Tibial artery (tissue), 4 donors: ENCODE results near the gene UNC5CL.

Experiments used
- DNase-seq, 2 donors: peaks; one replicate each; pipeline ENCODE4 v3.0.0-alpha.2; 2019
- H3K27ac ChIP-seq, 2 donors: fragments of 200-600 bp; sonication (generic) in 1 of 2; 1 replicate in 1 of 2; 2 replicates in 1 of 2; pipeline ENCODE4 v1.5.1; 2018 to 2019; ENCODE audit warnings: mild to moderate bottlenecking in 1 of 2
- H3K27me3 ChIP-seq, 2 donors: fragments of 200-600 bp; sonication (generic) in 1 of 2; one replicate each; pipeline versions ENCODE4 v1.5.1 to v1.6.0; 2016 to 2019
- H3K36me3 ChIP-seq, 3 donors: fragments of 200-600 bp; sonication (generic) in 2 of 3; one replicate each; pipeline ENCODE4 v1.5.1; 2016 to 2019; ENCODE audit warnings: mild to moderate bottlenecking in 2 of 3
- H3K4me1 ChIP-seq, 4 donors: fragments of 200-600 bp; sonication (generic) in 2 of 4; 1 replicate in 3 of 4; 2 replicates in 1 of 4; pipeline ENCODE4 v1.5.1; 2016 to 2019
- H3K4me3 ChIP-seq, 2 donors: fragments of 200-600 bp; sonication (generic) in 1 of 2; 1 replicate in 1 of 2; 2 replicates in 1 of 2; pipeline ENCODE4 v1.5.1; 2018 to 2019; ENCODE audit warnings: mild to moderate bottlenecking in 2 of 2
- H3K9me3 ChIP-seq, 3 donors: fragments of 200-600 bp; sonication (generic) in 1 of 3; one replicate each; pipeline ENCODE4 v1.5.1; 2016 to 2019
- CTCF ChIP-seq, 2 experiments: fragments of 200-600 bp in 1 of 2; fragments of 450-650 bp in 1 of 2; IDR thresholded peaks; one replicate each; pipeline ENCODE4 v1.5.1; 2017 to 2019; ENCODE audit warnings: antibody characterized with exemption in 2 of 2, mild to moderate bottlenecking in 1 of 2, moderate library complexity in 1 of 2
- intact Hi-C: fragments of 100-400 bp; cut with DNase I; formaldehyde crosslinking; loops from one replicate; pipeline ENCODE4 v1.15.0; 2023; ENCODE audit warnings: low total_unique reads

UNC5CL gene

DNA sequence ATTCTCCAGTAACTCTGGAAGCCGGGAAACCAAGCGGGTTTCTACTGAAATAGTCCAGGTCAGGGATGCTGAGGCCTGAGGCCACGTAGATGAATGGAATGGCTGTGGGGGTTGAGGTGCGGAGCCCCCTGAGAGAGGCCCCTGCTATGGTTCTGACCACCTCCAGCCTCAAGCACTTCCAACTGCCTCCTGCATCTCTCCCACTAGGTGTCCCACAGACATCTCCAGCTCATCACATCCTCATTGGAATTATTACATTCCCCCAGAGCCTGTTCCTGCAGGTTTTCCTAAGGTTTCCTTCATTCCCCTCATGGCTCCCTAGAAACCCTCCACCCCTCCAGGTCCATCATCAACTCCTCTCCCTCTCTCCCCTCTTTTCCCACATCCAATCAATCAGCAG, 48.7 kb downstream of the UNC5CL start:
- TF ChIP-seq CTCF (IDR thresholded peaks at IDR 0.05): no peak
- H3K4me3 ChIP-seq: no peak overlapping the region
- H3K9me3 ChIP-seq: no peaks in the 10 kb centered on the region
- H3K27ac ChIP-seq: no peak overlapping the region
- no peak for DNase-seq
- intact Hi-C loops: no loop called here
- H3K27me3 ChIP-seq: peaks cover 0 to 4% of the 10 kb centered on the region in 2 donors
- H3K36me3 ChIP-seq: no peaks in the 10 kb centered on the region
- H3K4me1 ChIP-seq: no peaks in the 10 kb centered on the region

DNA sequence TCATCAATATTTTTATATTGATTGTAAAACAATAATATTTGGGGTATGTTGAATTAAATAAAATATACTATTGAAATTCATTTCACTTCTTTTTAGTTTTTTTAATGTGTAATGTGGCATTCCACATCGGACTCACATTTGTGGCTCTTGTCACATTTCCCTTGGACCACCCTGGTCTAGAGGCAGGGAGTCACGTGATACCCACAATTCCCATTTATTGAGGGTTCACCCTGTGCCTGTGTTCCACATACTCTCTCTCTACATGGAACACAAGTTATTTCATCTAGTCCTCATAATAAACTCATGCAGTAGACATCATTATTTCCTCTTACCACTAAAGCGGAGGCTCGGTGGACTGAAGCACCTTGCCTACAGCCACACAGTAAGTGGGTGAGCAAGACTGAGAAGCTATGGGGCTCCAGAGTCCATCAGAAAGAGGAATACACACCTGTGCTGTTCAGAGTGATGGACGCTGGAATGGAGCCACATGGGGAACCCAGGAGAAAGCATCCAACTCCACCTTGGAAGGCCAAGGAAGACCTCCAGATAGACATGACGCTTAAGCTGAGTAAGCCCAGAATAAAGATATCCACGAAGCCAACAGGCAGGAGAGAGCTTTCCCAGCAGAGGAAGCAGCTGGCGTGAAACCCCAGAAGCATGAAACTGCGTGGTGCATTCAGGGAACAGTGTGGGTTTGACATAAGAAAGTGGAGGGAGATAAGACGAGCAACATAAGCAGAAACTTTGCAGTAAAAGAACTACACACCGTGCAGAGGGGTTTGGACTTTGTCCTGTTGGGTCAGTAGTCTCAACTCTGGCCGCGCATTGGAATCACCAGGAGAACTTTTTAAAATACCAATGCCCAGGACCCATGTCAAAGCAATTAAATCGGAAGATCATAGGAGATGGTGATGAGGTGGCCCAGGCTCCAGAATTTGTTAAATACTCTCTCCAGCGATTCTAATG, 49.5 kb downstream of the UNC5CL start:
- Histone ChIP-seq H3K4me3 (no peak overlapping the region), H3K36me3 (no peaks in the 10 kb centered on the region), H3K27ac (no peak overlapping the region), H3K27me3 (peaks cover 0 to 4% of the 10 kb centered on the region in 2 donors), H3K9me3 (no peaks in the 10 kb centered on the region), H3K4me1 (no peaks in the 10 kb centered on the region)
- intact Hi-C loops: no loop called here
- no peak for TF ChIP-seq CTCF (IDR thresholded peaks at IDR 0.05)
- no peak for DNase-seq

DNA sequence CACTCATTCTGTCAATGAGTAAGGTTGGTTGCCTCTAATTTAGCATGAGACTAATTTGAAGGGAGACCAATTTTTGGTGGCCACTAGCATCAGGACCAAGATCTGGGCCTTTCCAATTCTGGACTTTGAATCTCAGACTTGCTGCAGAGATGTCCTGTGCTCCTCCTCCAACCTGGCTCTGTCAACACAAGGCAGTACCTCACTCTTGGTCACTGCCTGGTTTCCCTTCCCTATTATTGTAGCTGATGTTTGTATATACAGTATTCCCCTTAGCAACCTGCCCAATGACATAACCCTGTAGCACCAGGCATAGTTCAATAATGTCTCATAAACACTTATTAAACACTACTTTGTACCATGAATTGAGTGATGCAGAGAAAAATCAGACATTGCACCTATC, 50.4 kb downstream of the UNC5CL start:
- DNase-seq: no peak
- Histone ChIP-seq H3K9me3 (no peaks in the 10 kb centered on the region), H3K4me1 (no peaks in the 10 kb centered on the region), H3K27ac (no peak overlapping the region), H3K27me3 (peaks cover 0 to 4% of the 10 kb centered on the region in 2 donors), H3K36me3 (no peaks in the 10 kb centered on the region), H3K4me3 (no peak overlapping the region)
- no peak for TF ChIP-seq CTCF (IDR thresholded peaks at IDR 0.05)
- intact Hi-C loops: no loop called here

DNA sequence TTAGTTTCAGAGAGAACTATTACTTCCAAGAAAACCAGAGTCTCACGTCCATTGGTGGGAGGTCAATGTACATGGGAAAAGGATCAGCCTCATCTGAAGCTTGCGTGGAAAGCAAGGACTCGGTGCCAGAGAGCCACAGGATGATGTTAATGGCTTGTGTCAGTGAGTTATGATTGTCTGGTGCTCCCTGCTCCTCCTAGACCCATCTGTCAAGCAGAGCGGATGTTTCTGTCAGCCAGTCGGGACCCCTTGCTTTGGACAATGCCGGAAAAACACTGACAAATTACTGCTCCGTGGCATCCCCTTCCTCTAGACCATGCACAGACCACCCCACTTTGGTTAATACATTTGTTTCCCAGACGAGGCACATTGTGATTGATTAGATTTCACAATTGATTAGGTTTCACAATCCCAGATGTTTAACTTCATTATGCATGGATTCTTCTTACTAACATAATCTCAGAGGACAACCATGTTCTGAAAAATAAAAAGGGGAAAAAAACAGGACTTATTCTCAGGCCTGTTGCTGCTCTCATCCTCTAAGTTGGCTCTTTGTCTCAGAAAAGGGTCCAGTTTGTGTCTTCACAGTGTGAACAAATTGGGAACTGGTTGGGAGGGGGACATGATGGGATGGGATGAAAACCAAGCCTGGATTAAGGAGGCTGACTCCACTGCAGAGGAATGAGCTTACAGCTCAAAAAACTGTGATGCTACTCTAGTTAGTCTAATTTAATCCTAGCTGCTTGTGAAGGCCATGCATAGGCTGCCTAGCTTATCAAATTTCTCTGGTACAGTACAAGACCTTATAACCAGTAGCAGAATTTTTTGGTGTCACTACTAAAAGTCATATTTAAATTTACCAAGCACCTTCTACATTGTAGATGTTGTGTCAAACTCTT, 51.9 kb downstream of the UNC5CL start:
- no peak overlapping the region for H3K4me3 ChIP-seq
- no peaks in the 10 kb centered on the region for H3K4me1 ChIP-seq
- H3K27me3 ChIP-seq: peaks cover 0 to 4% of the 10 kb centered on the region in 2 donors
- H3K27ac ChIP-seq: no peak overlapping the region
- no peaks in the 10 kb centered on the region for H3K9me3 ChIP-seq
- TF ChIP-seq CTCF (IDR thresholded peaks at IDR 0.05): no peak
- no peak for DNase-seq
- no peaks in the 10 kb centered on the region for H3K36me3 ChIP-seq
- intact Hi-C loops: no loop called here

DNA sequence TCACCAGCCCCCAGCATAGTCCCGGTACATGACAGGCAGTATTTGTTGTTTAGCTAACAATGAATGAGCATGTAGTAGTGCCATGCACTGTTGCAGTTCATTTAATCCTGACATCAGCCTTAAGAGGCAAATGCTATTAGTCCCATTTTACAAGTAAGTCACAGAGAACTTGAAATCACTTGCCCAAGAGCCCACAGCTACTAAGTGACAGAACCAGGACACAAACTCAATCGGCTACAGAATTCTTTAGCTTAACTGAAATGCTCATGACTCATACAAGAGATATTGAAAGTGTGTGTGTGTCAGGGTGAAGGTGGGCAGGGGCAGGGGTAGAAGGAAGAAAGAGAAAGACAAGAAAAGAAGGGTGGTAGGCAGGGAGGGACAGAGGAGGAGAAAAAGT, 52.7 kb downstream of the UNC5CL start:
- peaks cover 0 to 4% of the 10 kb centered on the region in 2 donors for H3K27me3 ChIP-seq
- no peaks in the 10 kb centered on the region for H3K36me3 ChIP-seq
- no peak for TF ChIP-seq CTCF (IDR thresholded peaks at IDR 0.05)
- H3K4me3 ChIP-seq: no peak overlapping the region
- no peaks in the 10 kb centered on the region for H3K9me3 ChIP-seq
- intact Hi-C loops: no loop called here
- no peak overlapping the region for H3K27ac ChIP-seq
- H3K4me1 ChIP-seq: no peaks in the 10 kb centered on the region
- no peak for DNase-seq
